ENCODE measurements around the gene MLH1. TPM values are rescaled to one million over a fixed set of nuclear protein-coding genes. Genes with fewer than 3 reads are reported as not detected.
"Not testable (repeated sequence)": the region's sequence is repeated elsewhere in the genome, so short reads cannot be mapped to it uniquely, and the experiment has no call there.

Gene MLH1
- total RNA-seq, 1 experiment from 2014 or later, result 47.2 TPM

GRCh38 chr3:36945333-36945980 lies 47.9 kb upstream of the MLH1 start:
- H3K9me3 Mint-ChIP-seq, result peaks cover 26% of the 10 kb centered on the region
- no peak for DNase-seq (ENCODE audit: low spot score)
- peaks cover 26% of the 10 kb centered on the region for H3K4me1 Mint-ChIP-seq
- peak; percentile 11 for ATAC-seq
- ChIA-PET CTCF (interaction anchor here (0.7 to 4.5 kb wide), 9 partner anchors 9 to 153 kb away, joined by 3 to 55 read pairs (median 4); no protein-coding TSS in a partner anchor), POLR2A (interaction anchor here (0.7 to 2.2 kb wide), 4 partner anchors 13 to 47 kb away, joined by 4 to 11 read pairs (median 6); partner anchors contain the start of genes EPM2AIP1 and MLH1)
- TF ChIP-seq PREB (CRISPR knock-in tag; IDR thresholded peaks at IDR 0.05; ENCODE audit: borderline replicate concordance) (no peak), MYBL2 (CRISPR knock-in tag; IDR thresholded peaks at IDR 0.05) (0 out of 2 replicates have a peak, but pooled peaks have one; percentile 10), GABPB1 (CRISPR knock-in tag; IDR thresholded peaks at IDR 0.05) (no peak)
- peaks cover 19% of the 10 kb centered on the region for H3K36me3 Mint-ChIP-seq
- peak overlapping the region; percentile 75 for H3K4me3 Mint-ChIP-seq
- H3K27ac Mint-ChIP-seq, result no peak overlapping the region
- H3K27me3 Mint-ChIP-seq (ENCODE audit: low read depth), result peaks cover 54% of the 10 kb centered on the region

- Mint-ChIP-seq H3K27me3 (ENCODE audit: low read depth) (peaks cover 43% of the 10 kb centered on the region), H3K9me3 (peaks cover 26% of the 10 kb centered on the region), H3K36me3 (peaks cover 19% of the 10 kb centered on the region), H3K4me1 (peaks cover 16% of the 10 kb centered on the region)
- DNase-seq (ENCODE audit: low spot score); H3K27ac Mint-ChIP-seq; H3K4me3 Mint-ChIP-seq; POLR2A ChIA-PET; ATAC-seq: not testable (repeated sequence)
- CTCF ChIA-PET, result interaction anchor here (2.1 kb wide), 1 partner anchor 11 kb away, joined by 7 read pairs; no protein-coding TSS in a partner anchor
These were observed 45.5 kb upstream of the MLH1 start for GRCh38 chr3:36947814-36948213.

DNA sequence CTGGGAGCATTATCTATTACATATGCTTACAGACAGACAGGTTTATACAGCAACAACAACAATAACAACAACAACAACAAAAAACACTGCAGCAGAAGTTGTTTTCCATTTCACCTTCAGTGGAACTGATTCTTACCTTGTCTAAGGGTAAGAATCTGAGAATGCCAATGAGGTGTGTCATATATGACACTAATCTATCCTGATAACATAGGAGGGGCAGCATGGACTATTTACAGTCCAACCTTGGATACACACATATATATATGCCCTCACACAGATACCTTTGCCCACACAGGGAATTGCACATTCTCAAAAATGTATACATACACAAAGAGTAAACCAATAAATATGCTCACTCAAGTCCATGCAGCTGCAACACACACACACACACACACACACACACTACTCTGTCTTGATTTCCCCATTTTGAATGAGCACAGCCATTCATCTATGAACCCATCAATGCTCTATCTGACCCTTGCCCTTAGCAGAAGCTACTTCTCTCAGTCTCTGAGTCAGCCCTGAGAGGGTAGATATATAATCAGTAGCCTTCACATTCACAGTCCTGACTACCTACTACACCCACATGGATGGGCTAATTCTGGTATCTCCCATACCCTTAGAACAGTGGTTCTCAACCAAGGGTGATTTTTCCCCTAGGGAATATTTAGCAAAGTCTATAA lies 38.7 kb upstream of the MLH1 start:
- POLR2A ChIA-PET, result no interaction called here
- no peaks in the 10 kb centered on the region for H3K27me3 Mint-ChIP-seq (ENCODE audit: low read depth)
- CTCF ChIA-PET, result interaction anchor here (0.5 to 2.2 kb wide), 4 partner anchors 11 to 86 kb away, joined by 3 to 8 read pairs (median 3); no protein-coding TSS in a partner anchor
- H3K4me3 Mint-ChIP-seq, result no peak overlapping the region
- no peak overlapping the region for H3K27ac Mint-ChIP-seq
- H3K36me3 Mint-ChIP-seq, result no peaks in the 10 kb centered on the region
- ATAC-seq (no peak), DNase-seq (ENCODE audit: low spot score) (no peak)
- peaks cover 13% of the 10 kb centered on the region; the same call in 1 of the 2 replicates for H3K4me1 Mint-ChIP-seq
- H3K9me3 Mint-ChIP-seq, result peaks cover under 1% of the 10 kb centered on the region; the same call in 1 of the 2 replicates
- no peak for TF ChIP-seq ZNF232 (CRISPR knock-in tag; IDR thresholded peaks at IDR 0.05)
- no peak for TF ChIP-seq EMX1 (CRISPR knock-in tag; IDR thresholded peaks at IDR 0.05)
- TF ChIP-seq GTF2I (CRISPR knock-in tag; conservative IDR thresholded peaks at IDR 0.05), result no peak
- TF ChIP-seq, protein P1, sequence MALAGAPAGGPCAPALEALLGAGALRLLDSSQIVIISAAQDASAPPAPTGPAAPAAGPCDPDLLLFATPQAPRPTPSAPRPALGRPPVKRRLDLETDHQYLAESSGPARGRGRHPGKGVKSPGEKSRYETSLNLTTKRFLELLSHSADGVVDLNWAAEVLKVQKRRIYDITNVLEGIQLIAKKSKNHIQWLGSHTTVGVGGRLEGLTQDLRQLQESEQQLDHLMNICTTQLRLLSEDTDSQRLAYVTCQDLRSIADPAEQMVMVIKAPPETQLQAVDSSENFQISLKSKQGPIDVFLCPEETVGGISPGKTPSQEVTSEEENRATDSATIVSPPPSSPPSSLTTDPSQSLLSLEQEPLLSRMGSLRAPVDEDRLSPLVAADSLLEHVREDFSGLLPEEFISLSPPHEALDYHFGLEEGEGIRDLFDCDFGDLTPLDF (CRISPR knock-in tag; IDR thresholded peaks at IDR 0.05), result no peak
- TF ChIP-seq, protein P2, sequence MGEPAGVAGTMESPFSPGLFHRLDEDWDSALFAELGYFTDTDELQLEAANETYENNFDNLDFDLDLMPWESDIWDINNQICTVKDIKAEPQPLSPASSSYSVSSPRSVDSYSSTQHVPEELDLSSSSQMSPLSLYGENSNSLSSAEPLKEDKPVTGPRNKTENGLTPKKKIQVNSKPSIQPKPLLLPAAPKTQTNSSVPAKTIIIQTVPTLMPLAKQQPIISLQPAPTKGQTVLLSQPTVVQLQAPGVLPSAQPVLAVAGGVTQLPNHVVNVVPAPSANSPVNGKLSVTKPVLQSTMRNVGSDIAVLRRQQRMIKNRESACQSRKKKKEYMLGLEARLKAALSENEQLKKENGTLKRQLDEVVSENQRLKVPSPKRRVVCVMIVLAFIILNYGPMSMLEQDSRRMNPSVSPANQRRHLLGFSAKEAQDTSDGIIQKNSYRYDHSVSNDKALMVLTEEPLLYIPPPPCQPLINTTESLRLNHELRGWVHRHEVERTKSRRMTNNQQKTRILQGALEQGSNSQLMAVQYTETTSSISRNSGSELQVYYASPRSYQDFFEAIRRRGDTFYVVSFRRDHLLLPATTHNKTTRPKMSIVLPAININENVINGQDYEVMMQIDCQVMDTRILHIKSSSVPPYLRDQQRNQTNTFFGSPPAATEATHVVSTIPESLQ (CRISPR knock-in tag; IDR thresholded peaks at IDR 0.05), result no peak
- no peak for TF ChIP-seq ARID4B (CRISPR knock-in tag; IDR thresholded peaks at IDR 0.05; ENCODE audit: borderline replicate concordance)
- no peak for TF ChIP-seq SOX15 (CRISPR knock-in tag; IDR thresholded peaks at IDR 0.05)
- no peak for TF ChIP-seq NR1H2 (CRISPR knock-in tag; IDR thresholded peaks at IDR 0.05)
- TF ChIP-seq ESRRA (CRISPR knock-in tag; IDR thresholded peaks at IDR 0.05; ENCODE audit: borderline replicate concordance), result no peak
- TF ChIP-seq NFATC4 (CRISPR knock-in tag; IDR thresholded peaks at IDR 0.05), result no peak
- no peak for TF ChIP-seq ZNF281 (CRISPR knock-in tag; IDR thresholded peaks at IDR 0.05)

All from WTC11 (cell line).